Activated CD4-positive, alpha-beta memory T cell treated with anti-CD3 and anti-CD28 coated beads for 36 hours (primary cell): ENCODE measurements around the gene PGAM2. TPM values are rescaled to one million over a fixed set of nuclear protein-coding genes. Genes with fewer than 3 reads are reported as not detected.
"Not testable (repeated sequence)": the region's sequence is repeated elsewhere in the genome, so short reads cannot be mapped to it uniquely, and the experiment has no call there.

Experiments used
- CTCF ChIA-PET: fragments of 350-600 bp; sonication (Branson Sonifier 250); formaldehyde crosslinking; loops from one replicate; lab custom pipeline; 2021; ENCODE audit warnings: antibody characterized with exemption, inconsistent platforms; lab: Charles Lee
- POLR2A ChIA-PET: fragments of 350-600 bp; sonication (Branson Sonifier 250); formaldehyde crosslinking; loops from one replicate; lab custom pipeline; 2021; ENCODE audit warnings: antibody characterized with exemption; lab: Charles Lee
- DNase-seq: peaks from one replicate; pipeline ENCODE4 v3.0.0-alpha.2; 2020
- H3K27ac Mint-ChIP-seq: one replicate; pipeline ENCODE4 v1.8.0; 2021; ENCODE audit warnings: mixed read lengths
- H3K27me3 Mint-ChIP-seq: one replicate; pipeline ENCODE4 v1.8.0; 2021; ENCODE audit warnings: mixed read lengths
- H3K36me3 Mint-ChIP-seq: one replicate; pipeline ENCODE4 v1.8.0; 2021; ENCODE audit warnings: mixed read lengths
- H3K4me1 Mint-ChIP-seq: one replicate; pipeline ENCODE4 v1.8.0; 2021; ENCODE audit warnings: low read depth, mixed read lengths
- H3K4me3 Mint-ChIP-seq: one replicate; pipeline ENCODE4 v1.8.0; 2021; ENCODE audit warnings: mild to moderate bottlenecking, mixed read lengths
- H3K9me3 Mint-ChIP-seq: one replicate; pipeline ENCODE4 v1.8.0; 2021; ENCODE audit warnings: mixed read lengths
- intact Hi-C: fragments of 100-400 bp; cut with micrococcal nuclease; formaldehyde crosslinking; loops from one replicate; pipeline ENCODE4 v1.15.1; 2023
- total RNA-seq, 2 experiments: library from RNA; stranded (reverse); gene quantifications; one replicate each; pipeline ENCODE4 v1.2.3, GENCODE V29; 2021

Gene PGAM2
- total RNA-seq, 2 experiments from 2014 or later, result 0.26 to 0.27 TPM

GRCh38 chr7:44050121-44050914 is 15.0 kb downstream of the PGAM2 start:
- POLR2A ChIA-PET, result no interaction called here
- intact Hi-C loops, result no loop called here
- H3K27me3 Mint-ChIP-seq, result no peaks in the 10 kb centered on the region
- H3K4me1 Mint-ChIP-seq, result peaks cover 64% of the 10 kb centered on the region
- H3K4me3 Mint-ChIP-seq, result no peak overlapping the region
- peaks cover 52% of the 10 kb centered on the region for H3K36me3 Mint-ChIP-seq
- DNase-seq, result no peak
- peak overlapping the region; percentile 18 for H3K27ac Mint-ChIP-seq
- no peaks in the 10 kb centered on the region for H3K9me3 Mint-ChIP-seq
- CTCF ChIA-PET, result interaction anchor here (1.0 to 1.1 kb wide), 2 partner anchors 22 to 191 kb away, joined by 3 to 4 read pairs; no protein-coding TSS in a partner anchor

GRCh38 chr7:44048031-44048795 is 17.2 kb downstream of the PGAM2 start:
- Mint-ChIP-seq H3K27ac (peak overlapping the region; percentile 31), H3K4me3 (no peak overlapping the region), H3K36me3 (peaks cover 52% of the 10 kb centered on the region), H3K9me3 (no peaks in the 10 kb centered on the region), H3K4me1 (peaks cover 70% of the 10 kb centered on the region), H3K27me3 (no peaks in the 10 kb centered on the region)
- DNase-seq, result no peak
- POLR2A ChIA-PET, result no interaction called here
- CTCF ChIA-PET, result no interaction called here
- intact Hi-C loops, result loop anchor here (10.0 kb wide), 2 partner anchors 123 to 393 kb away; partner anchors contain the start of gene UBE2D4

- H3K4me3 Mint-ChIP-seq, result peak overlapping the region; percentile 90
- ChIA-PET POLR2A (interaction anchor here (3.3 kb wide), 1 partner anchor 34 kb away, joined by 16 read pairs; no protein-coding TSS in a partner anchor), CTCF (no interaction called here)
- H3K9me3 Mint-ChIP-seq, result no peaks in the 10 kb centered on the region
- peak; percentile 73 for DNase-seq
- H3K27me3 Mint-ChIP-seq, result no peaks in the 10 kb centered on the region
- peaks cover 39% of the 10 kb centered on the region for H3K36me3 Mint-ChIP-seq
- H3K4me1 Mint-ChIP-seq, result peaks cover 60% of the 10 kb centered on the region
- intact Hi-C loops, result loop anchor here (1.0 to 10.0 kb wide), 4 partner anchors 22 to 392 kb away; partner anchors contain the start of gene UBE2D4
- H3K27ac Mint-ChIP-seq, result peak overlapping the region; percentile 86
Observed at GRCh38 chr7:44046321-44047061, 18.9 kb downstream of the PGAM2 start.

DNA sequence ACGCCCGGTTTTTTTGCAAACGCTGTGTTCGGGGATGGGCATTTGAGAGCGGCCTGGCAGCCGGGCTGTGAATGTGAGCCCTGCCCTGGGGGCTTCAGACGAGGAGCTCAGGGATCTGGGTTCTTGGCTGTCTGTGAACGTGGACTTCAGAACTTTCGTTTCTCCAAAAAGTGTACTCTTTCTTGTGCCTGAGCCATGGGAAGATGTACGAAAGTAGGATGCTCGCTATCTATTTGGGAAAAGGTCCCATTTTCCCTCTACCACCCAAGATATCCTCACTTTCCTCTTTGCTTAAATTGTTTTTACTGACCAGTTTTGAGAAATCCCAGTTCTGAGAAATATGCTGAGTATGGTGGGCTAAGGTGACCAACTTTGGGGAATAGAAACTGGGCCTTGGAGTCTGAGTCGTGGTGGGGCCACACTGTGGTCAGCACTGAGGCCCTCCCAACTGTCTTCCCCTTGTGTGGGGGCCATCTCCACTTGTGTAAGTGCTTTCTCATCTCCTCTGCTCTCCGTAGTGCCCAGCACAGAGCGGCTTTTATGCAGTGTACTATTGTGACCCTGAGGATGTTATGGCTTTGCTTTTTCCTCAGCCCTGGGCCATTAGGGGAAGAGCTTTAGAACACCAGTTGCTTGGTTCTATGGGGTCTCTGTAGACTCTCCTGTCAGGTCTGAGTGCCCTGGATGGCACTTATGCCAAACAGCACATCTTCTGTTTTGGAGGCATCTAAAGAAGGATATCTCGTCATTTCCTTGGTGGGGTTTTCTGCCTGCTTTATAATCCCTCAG is 19.9 kb downstream of the PGAM2 start:
- H3K4me1 Mint-ChIP-seq, result peaks cover 54% of the 10 kb centered on the region
- intact Hi-C loops, result loop anchor here (1.0 to 10.0 kb wide), 4 partner anchors 23 to 391 kb away; partner anchors contain the start of gene UBE2D4
- H3K9me3 Mint-ChIP-seq, result no peaks in the 10 kb centered on the region
- POLR2A ChIA-PET, result interaction anchor here (0.8 to 3.3 kb wide), 4 partner anchors 22 to 66 kb away, joined by 4 to 16 read pairs (median 6); no protein-coding TSS in a partner anchor
- CTCF ChIA-PET, result interaction anchor here (0.6 to 2.1 kb wide), 4 partner anchors 17 to 39 kb away, joined by 3 to 15 read pairs (median 4); no protein-coding TSS in a partner anchor
- no peaks in the 10 kb centered on the region for H3K27me3 Mint-ChIP-seq
- peaks cover 32% of the 10 kb centered on the region for H3K36me3 Mint-ChIP-seq
- no peak for DNase-seq
- peak overlapping the region; percentile 86 for H3K27ac Mint-ChIP-seq
- peak overlapping the region; percentile 90 for H3K4me3 Mint-ChIP-seq

GRCh38 chr7:44044315-44045225 is 20.8 kb downstream of the PGAM2 start, which contains the start of gene DBNL:
TSS of gene DBNL (plus strand) at chr7:44044702. CDS start at chr7:44044738, 36 bp downstream.
- Mint-ChIP-seq H3K36me3 (peaks cover 30% of the 10 kb centered on the region), H3K27me3 (no peaks in the 10 kb centered on the region), H3K4me3 (peak within 1 kb of the TSS; percentile 90), H3K9me3 (no peaks in the 10 kb centered on the region), H3K27ac (peak within 1 kb of the TSS; percentile 88), H3K4me1 (peaks cover 45% of the 10 kb centered on the region)
- peak; percentile 95 for DNase-seq
- intact Hi-C loops, result loop anchor here (1.0 to 10.0 kb wide), 3 partner anchors 38 to 390 kb away; partner anchors contain the start of genes POLM and UBE2D4
- CTCF ChIA-PET, result interaction anchor here (0.6 to 2.1 kb wide), 5 partner anchors 8 to 40 kb away, joined by 3 to 15 read pairs (median 4); no protein-coding TSS in a partner anchor
- POLR2A ChIA-PET, result interaction anchor here (0.6 to 3.3 kb wide), 9 partner anchors 9 to 755 kb away, joined by 3 to 16 read pairs (median 4); no protein-coding TSS in a partner anchor

DNA sequence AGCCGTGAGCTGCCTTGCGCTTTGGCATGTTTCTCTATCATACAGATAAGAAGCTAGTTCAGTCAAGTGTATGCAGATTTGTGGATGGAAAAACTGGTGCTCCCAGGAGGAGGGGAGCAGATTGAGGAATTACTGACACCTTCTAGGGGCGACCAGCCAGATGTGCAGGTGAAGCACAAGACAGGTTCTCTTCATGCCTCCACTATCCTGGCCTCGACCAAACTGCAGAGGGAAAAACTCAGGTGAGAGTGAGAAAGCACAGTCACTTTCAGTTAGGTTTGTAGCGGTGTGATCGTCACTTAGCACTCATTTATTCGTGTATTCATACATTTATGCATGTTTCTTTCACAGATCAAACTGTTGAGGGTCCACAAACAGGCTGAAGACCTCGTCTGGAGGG is 21.5 kb downstream of the PGAM2 start:
- DNase-seq, result peak; percentile 17
- Mint-ChIP-seq H3K36me3 (peaks cover 30% of the 10 kb centered on the region), H3K4me3 (peak overlapping the region; percentile 90), H3K4me1 (peaks cover 46% of the 10 kb centered on the region), H3K27ac (peak overlapping the region; percentile 88), H3K9me3 (no peaks in the 10 kb centered on the region), H3K27me3 (no peaks in the 10 kb centered on the region)
- intact Hi-C loops, result loop anchor here (1.0 to 10.0 kb wide), 3 partner anchors 38 to 389 kb away; partner anchors contain the start of genes POLM and UBE2D4
- CTCF ChIA-PET, result interaction anchor here (1.0 to 2.1 kb wide), 2 partner anchors 9 to 24 kb away, joined by 4 to 15 read pairs; no protein-coding TSS in a partner anchor
- POLR2A ChIA-PET, result interaction anchor here (0.6 to 3.3 kb wide), 6 partner anchors 9 to 756 kb away, joined by 3 to 16 read pairs (median 4); no protein-coding TSS in a partner anchor

- no peak for DNase-seq
- intact Hi-C loops, result loop anchor here (10.0 kb wide), 2 partner anchors 117 to 387 kb away; partner anchors contain the start of gene UBE2D4
- CTCF ChIA-PET, result no interaction called here
- peak overlapping the region; percentile 31 for H3K4me3 Mint-ChIP-seq
- no peaks in the 10 kb centered on the region for H3K27me3 Mint-ChIP-seq
- peaks cover 37% of the 10 kb centered on the region for H3K4me1 Mint-ChIP-seq
- peaks cover 21% of the 10 kb centered on the region for H3K36me3 Mint-ChIP-seq
- POLR2A ChIA-PET, result no interaction called here
- peak overlapping the region; percentile 46 for H3K27ac Mint-ChIP-seq
- H3K9me3 Mint-ChIP-seq, result no peaks in the 10 kb centered on the region
Observed at GRCh38 chr7:44042221-44042620, 23.1 kb downstream of the PGAM2 start.

GRCh38 chr7:44040493-44040891 is 24.9 kb downstream of the PGAM2 start:
- H3K9me3 Mint-ChIP-seq, H3K36me3 Mint-ChIP-seq, POLR2A ChIA-PET, H3K27me3 Mint-ChIP-seq: not testable (repeated sequence)
- Mint-ChIP-seq H3K27ac (peak overlapping the region; percentile 88), H3K4me1 (peaks cover 20% of the 10 kb centered on the region), H3K4me3 (peak overlapping the region; percentile 81)
- CTCF ChIA-PET, result interaction anchor here (0.6 to 1.0 kb wide), 2 partner anchors 13 to 20 kb away, joined by 3 read pairs; no protein-coding TSS in a partner anchor
- intact Hi-C loops, result loop anchor here (10.0 kb wide), 2 partner anchors 116 to 386 kb away; partner anchors contain the start of gene UBE2D4
- peak; percentile 77 for DNase-seq

DNA sequence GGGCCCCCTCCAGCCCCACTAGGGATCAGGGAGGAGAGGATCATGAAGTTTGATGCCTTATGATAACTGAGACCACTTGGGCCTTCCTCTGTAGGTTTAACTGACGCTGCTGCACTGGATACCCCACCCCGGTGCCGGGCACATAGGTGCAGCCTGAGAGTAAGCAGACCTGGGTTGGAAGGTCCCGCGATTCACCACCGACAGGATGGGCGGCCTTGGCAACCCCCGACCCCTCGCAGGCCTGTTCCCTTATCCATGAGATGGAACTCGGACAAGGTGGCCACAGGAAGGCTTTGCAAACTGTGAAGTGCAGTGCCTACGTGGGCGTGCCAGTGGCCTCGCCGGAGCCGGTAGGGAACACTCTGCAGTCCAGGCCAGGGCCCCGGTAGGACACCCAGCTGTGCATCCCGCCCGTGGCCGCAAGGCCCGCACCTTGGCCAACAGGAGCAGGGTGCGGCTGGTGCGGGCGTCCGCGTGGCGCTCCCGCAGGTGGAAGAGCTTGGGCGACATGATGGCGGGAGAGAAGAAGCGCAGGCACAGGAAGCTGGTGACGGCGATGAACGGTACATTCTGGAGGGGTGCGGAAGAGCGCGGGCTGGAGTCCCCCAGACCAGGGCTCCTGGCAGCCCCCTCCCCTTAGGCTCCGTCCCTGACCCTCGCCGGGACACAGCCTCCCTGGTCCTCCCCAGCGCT is 25.4 kb downstream of the PGAM2 start:
- peak overlapping the region; percentile 69 for H3K4me3 Mint-ChIP-seq
- H3K36me3 Mint-ChIP-seq, POLR2A ChIA-PET, H3K27me3 Mint-ChIP-seq, H3K9me3 Mint-ChIP-seq, DNase-seq: not testable (repeated sequence)
- CTCF ChIA-PET, result interaction anchor here (0.6 kb wide), 1 partner anchor 20 kb away, joined by 3 read pairs; no protein-coding TSS in a partner anchor
- H3K4me1 Mint-ChIP-seq, result peaks cover 16% of the 10 kb centered on the region
- peak overlapping the region; percentile 72 for H3K27ac Mint-ChIP-seq
- intact Hi-C loops, result loop anchor here (10.0 kb wide), 2 partner anchors 115 to 385 kb away; partner anchors contain the start of gene UBE2D4
